Neural progenitor cell (in vitro differentiated cells): ENCODE data around the gene FAM118B. TPM values are rescaled to one million over a fixed set of nuclear protein-coding genes. Genes with fewer than 3 reads are reported as not detected.

Source experiments
- DNase-seq: peaks from one replicate; pipeline ENCODE4 v3.0.0-alpha.2; 2016; ENCODE audit warnings: low spot score
- H2AFZ ChIP-seq: fragments of 200-600 bp; sonication (generic); replicated peaks from 2 replicates; pipeline ENCODE4 v1.6.1; 2016; ENCODE audit warnings: antibody characterized with exemption
- H3F3A ChIP-seq: fragments of 200-600 bp; sonication (generic); 2 replicates; pipeline ENCODE4 v1.6.1; 2016; ENCODE audit warnings: antibody characterized with exemption, low read depth
- H3K27ac ChIP-seq: fragments of 200-600 bp; sonication (generic); 2 replicates; pipeline ENCODE4 v1.5.1; 2016; ENCODE audit warnings: mild to moderate bottlenecking
- H3K27me3 ChIP-seq: fragments of 200-600 bp; sonication (generic); 2 replicates; pipeline ENCODE4 v1.6.1; 2016; ENCODE audit warnings: mild to moderate bottlenecking, moderate library complexity
- H3K36me3 ChIP-seq: fragments of 200-600 bp; sonication (generic); 2 replicates; pipeline ENCODE4 v1.5.1; 2016
- H3K4me1 ChIP-seq: fragments of 200-600 bp; sonication (generic); 2 replicates; pipeline ENCODE4 v1.6.1; 2016; ENCODE audit warnings: mixed run types
- H3K4me2 ChIP-seq: fragments of 200-600 bp; sonication (generic); 2 replicates; pipeline ENCODE4 v1.6.1; 2016
- H3K4me3 ChIP-seq: fragments of 200-600 bp; sonication (generic); 2 replicates; pipeline ENCODE4 v1.5.1; 2016
- H3K79me2 ChIP-seq: fragments of 200-600 bp; sonication (generic); 2 replicates; pipeline ENCODE4 v1.6.1; 2016; ENCODE audit warnings: low read depth
- H3K9ac ChIP-seq: fragments of 200-600 bp; sonication (generic); 2 replicates; pipeline ENCODE4 v1.6.1; 2016
- H3K9me3 ChIP-seq: fragments of 200-600 bp; sonication (generic); 2 replicates; pipeline ENCODE4 v1.5.1; 2016; ENCODE audit warnings: low read depth
- H4K20me1 ChIP-seq: fragments of 200-600 bp; sonication (generic); 2 replicates; pipeline ENCODE4 v1.6.1; 2016; ENCODE audit warnings: low read depth
- H3K27ac Mint-ChIP-seq: 3 replicates; pipeline ENCODE4 v1.8.0; 2021; ENCODE audit warnings: mixed read lengths
- H3K27me3 Mint-ChIP-seq: 2 replicates; pipeline ENCODE4 v1.8.0; 2022; ENCODE audit warnings: low read depth, mild to moderate bottlenecking, inconsistent platforms, moderate library complexity, mixed read lengths; ENCODE audit not compliant: insufficient read depth
- H3K36me3 Mint-ChIP-seq: 3 replicates; pipeline ENCODE4 v1.8.0; 2021; ENCODE audit warnings: mixed read lengths
- H3K4me1 Mint-ChIP-seq: 3 replicates; pipeline ENCODE4 v1.8.0; 2021; ENCODE audit warnings: mixed read lengths
- H3K4me3 Mint-ChIP-seq: 3 replicates; pipeline ENCODE4 v1.8.0; 2021; ENCODE audit warnings: mild to moderate bottlenecking, moderate library complexity, mixed read lengths
- H3K9me3 Mint-ChIP-seq: 3 replicates; pipeline ENCODE4 v1.8.0; 2020; ENCODE audit warnings: mixed read lengths
- EZH2 ChIP-seq: fragments of 200-600 bp; sonication (generic); IDR thresholded peaks from 2 replicates; pipeline ENCODE4 v1.6.1; 2017; ENCODE audit warnings: antibody characterized with exemption, mild to moderate bottlenecking, moderate library complexity
- EZH2phosphoT487 ChIP-seq: fragments of 200-600 bp; sonication (generic); IDR thresholded peaks from 2 replicates; pipeline ENCODE4 v1.6.1; 2017; ENCODE audit warnings: antibody characterized with exemption
- small RNA-seq: library from RNA; depleted of rRNA; stranded (forward); fragments of <200 nt; gene quantifications from one replicate; pipeline ENCODE3, GENCODE V24; 2015
- total RNA-seq: library from RNA; depleted of rRNA; stranded (reverse); fragments of >200 nt; gene quantifications from 2 replicates; pipeline ENCODE4 v1.2.3, GENCODE V29; 2015; ENCODE audit warnings: low replicate concordance
- TF ChIP-seq, protein P1 (sequence below): fragments of 200-600 bp; sonication (generic); IDR thresholded peaks from 2 replicates; pipeline ENCODE4 v1.5.1; 2017; ENCODE audit warnings: antibody characterized with exemption, mild to moderate bottlenecking

FAM118B gene
- total RNA-seq, 1 donor from 2014 or later = 43.2 TPM

DNA sequence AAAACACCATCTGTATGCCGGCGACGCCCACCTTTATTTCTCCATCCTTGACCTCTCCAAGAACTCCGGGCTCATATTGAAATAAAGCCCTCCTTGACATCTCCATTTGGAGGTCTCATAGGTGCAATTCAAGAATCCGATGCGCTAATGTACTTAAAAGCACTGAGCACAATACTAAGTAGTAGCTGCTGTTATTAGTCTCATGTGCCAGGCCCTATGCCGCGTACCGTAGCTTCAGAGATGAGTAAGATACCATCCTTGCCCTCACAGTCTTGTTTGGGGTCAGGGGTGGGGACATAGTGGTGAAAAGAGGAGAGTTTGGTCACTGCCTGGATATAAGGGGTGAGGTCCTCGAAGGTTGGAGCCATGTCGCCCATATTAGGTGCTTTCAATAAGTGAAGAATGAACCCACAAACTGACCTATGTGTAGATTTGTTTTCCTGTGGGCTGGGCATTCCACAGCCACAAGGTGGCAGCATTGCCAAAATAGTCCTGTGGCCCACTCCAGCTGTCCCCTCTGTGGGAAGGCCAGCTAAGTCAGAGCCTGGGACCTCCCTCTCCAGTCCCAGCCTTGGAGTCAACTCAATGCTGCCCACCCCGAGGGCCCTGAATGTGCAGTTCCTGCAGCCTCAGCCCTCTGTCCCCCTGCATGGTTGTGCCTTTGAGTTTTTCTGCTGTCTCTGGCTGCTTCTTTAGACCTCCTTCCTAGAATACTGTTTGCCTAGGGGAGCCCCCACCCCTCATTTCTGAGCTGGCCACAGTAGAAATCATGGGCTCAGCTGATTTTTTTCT lies 98.8 kb downstream of the FAM118B start:
- Histone ChIP-seq H3K9me3 (no peaks in the 10 kb centered on the region), H3K4me3 (no peak overlapping the region), H4K20me1 (no peaks in the 10 kb centered on the region), H3K4me2 (no peak overlapping the region), H3K27me3 (no peaks in the 10 kb centered on the region), H3F3A (no peaks in the 10 kb centered on the region), H3K4me1 (no peaks in the 10 kb centered on the region), H3K36me3 (no peaks in the 10 kb centered on the region), H3K27ac (no peak overlapping the region), H3K9ac (no peak overlapping the region), H2AFZ (no peak overlapping the region), H3K79me2 (no peaks in the 10 kb centered on the region)
- Mint-ChIP-seq H3K4me1 (peaks cover 9% of the 10 kb centered on the region), H3K36me3 (peaks cover 6% of the 10 kb centered on the region), H3K27ac (no peak overlapping the region), H3K27me3 (peaks cover 4% of the 10 kb centered on the region), H3K4me3 (no peak overlapping the region), H3K9me3 (peaks cover 2% of the 10 kb centered on the region)
- peak; percentile 88 for DNase-seq
- TF ChIP-seq, protein P1, sequence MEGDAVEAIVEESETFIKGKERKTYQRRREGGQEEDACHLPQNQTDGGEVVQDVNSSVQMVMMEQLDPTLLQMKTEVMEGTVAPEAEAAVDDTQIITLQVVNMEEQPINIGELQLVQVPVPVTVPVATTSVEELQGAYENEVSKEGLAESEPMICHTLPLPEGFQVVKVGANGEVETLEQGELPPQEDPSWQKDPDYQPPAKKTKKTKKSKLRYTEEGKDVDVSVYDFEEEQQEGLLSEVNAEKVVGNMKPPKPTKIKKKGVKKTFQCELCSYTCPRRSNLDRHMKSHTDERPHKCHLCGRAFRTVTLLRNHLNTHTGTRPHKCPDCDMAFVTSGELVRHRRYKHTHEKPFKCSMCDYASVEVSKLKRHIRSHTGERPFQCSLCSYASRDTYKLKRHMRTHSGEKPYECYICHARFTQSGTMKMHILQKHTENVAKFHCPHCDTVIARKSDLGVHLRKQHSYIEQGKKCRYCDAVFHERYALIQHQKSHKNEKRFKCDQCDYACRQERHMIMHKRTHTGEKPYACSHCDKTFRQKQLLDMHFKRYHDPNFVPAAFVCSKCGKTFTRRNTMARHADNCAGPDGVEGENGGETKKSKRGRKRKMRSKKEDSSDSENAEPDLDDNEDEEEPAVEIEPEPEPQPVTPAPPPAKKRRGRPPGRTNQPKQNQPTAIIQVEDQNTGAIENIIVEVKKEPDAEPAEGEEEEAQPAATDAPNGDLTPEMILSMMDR = peak; percentile 85
- TF ChIP-seq EZH2 = no peak

DNA sequence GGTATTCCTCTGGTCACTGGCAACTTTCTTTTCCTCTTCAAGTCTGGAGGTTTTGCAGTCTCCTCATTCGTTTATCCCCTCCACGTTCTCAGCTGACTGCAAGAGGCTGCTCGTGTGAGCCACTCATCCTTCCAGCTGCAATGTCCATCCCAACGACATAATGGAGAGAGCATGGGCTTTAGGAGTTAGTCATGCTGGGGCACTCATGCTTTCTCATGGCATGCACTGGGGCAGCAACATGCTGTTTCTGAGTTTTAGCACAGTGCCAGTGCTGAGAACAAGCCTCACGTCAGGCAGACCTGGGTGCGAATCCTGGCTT lies 99.4 kb downstream of the FAM118B start:
- H3K27ac ChIP-seq = no peak overlapping the region
- H3K9me3 Mint-ChIP-seq = no peaks in the 10 kb centered on the region
- H3K79me2 ChIP-seq = no peaks in the 10 kb centered on the region
- H2AFZ ChIP-seq = no peak overlapping the region
- H3K4me3 ChIP-seq = no peak overlapping the region
- H3K4me3 Mint-ChIP-seq = no peak overlapping the region
- H3K9me3 ChIP-seq = no peaks in the 10 kb centered on the region
- no peaks in the 10 kb centered on the region for H4K20me1 ChIP-seq
- H3K36me3 Mint-ChIP-seq = peaks cover 5% of the 10 kb centered on the region
- H3F3A ChIP-seq = no peaks in the 10 kb centered on the region
- TF ChIP-seq, protein P1 = no peak
- no peak for TF ChIP-seq EZH2phosphoT487
- no peak for TF ChIP-seq EZH2
- no peak overlapping the region for H3K4me2 ChIP-seq
- no peaks in the 10 kb centered on the region for H3K36me3 ChIP-seq
- DNase-seq = no peak
- H3K27me3 Mint-ChIP-seq = peaks cover 2% of the 10 kb centered on the region
- H3K27me3 ChIP-seq = no peaks in the 10 kb centered on the region
- H3K4me1 ChIP-seq = no peaks in the 10 kb centered on the region
- H3K27ac Mint-ChIP-seq = no peak overlapping the region
- peaks cover 5% of the 10 kb centered on the region for H3K4me1 Mint-ChIP-seq
- H3K9ac ChIP-seq = no peak overlapping the region

DNA sequence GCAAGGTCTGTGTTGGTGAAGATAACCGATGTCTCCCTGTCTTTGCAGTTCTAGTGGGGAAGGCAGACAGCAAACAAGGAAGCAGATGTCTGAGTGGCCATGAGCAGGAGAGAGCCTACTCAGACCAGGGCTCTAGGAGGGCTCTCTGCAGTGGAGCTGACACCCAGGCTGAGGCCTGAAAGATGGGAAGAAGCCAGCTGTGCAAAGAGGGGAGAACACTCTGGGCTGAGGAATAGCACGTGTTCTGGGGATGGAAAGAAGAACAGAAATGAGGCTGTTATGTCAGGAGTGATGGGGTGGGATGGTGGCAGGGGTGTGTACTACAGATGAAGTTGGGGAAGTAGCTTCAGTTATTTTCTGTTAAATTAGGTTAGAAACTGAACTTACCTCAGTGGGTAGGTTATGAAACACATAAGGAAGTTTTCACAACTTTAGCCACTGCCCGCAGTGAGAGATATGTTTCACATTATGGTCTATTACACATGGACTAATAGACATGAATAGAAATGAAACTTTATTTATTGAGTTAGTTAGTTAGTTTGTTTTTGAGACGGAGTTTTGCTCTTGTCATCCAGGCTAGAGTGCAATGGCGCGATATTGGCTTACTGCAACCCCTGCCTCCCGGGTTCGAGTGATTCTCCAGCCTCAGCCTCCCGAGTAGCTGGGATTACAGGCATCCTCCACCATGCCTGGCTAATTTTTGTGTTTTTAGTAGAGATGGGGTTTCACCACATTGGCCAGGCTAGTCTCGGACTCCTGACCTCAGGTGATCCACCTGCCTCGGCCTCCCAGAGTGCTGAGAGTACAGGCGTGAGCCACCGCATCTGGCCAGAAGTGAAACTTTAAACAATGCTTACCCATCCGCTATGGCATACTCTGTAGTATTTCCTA lies 100.1 kb downstream of the FAM118B start:
- TF ChIP-seq, protein P1 = no peak
- TF ChIP-seq EZH2 (no peak), EZH2phosphoT487 (no peak)
- Histone ChIP-seq H3K27ac (no peak overlapping the region), H3K4me2 (no peak overlapping the region), H3F3A (no peaks in the 10 kb centered on the region), H3K9ac (no peak overlapping the region), H3K27me3 (no peaks in the 10 kb centered on the region), H3K9me3 (no peaks in the 10 kb centered on the region), H4K20me1 (no peaks in the 10 kb centered on the region), H3K79me2 (no peaks in the 10 kb centered on the region), H3K4me3 (no peak overlapping the region), H3K36me3 (no peaks in the 10 kb centered on the region), H3K4me1 (no peaks in the 10 kb centered on the region), H2AFZ (no peak overlapping the region)
- no peak overlapping the region for H3K27ac Mint-ChIP-seq
- H3K36me3 Mint-ChIP-seq = peaks cover 10% of the 10 kb centered on the region
- peaks cover 5% of the 10 kb centered on the region for H3K4me1 Mint-ChIP-seq
- peaks cover 2% of the 10 kb centered on the region for H3K27me3 Mint-ChIP-seq
- H3K9me3 Mint-ChIP-seq = peaks cover 4% of the 10 kb centered on the region
- DNase-seq = no peak
- no peak overlapping the region for H3K4me3 Mint-ChIP-seq

Small RNA genes lying within 50 kb of the gene (small RNA-seq; reads per million reads assigned to genes)
- gene AP001893.2 (not detected), gene RN7SL351P (not detected), gene RNU4-86P (not detected)

Other genes with a start within 250 kb of the FAM118B start
- 50.5 and 71.3 TPM in 2 replicates for gene CDON, start 148.9 kb upstream of the FAM118B start, total RNA-seq
- 46.7 and 47.1 TPM in 2 replicates for gene RPUSD4, start 132 bp upstream of the FAM118B start, total RNA-seq
- gene SRPRA, start 57.1 kb downstream of the FAM118B start, total RNA-seq = 40.0 and 58.1 TPM in 2 replicates
- gene FOXRED1, start 57.4 kb downstream of the FAM118B start, total RNA-seq = 25.8 and 50.5 TPM in 2 replicates
- gene TIRAP, start 71.3 kb downstream of the FAM118B start, total RNA-seq = 4.6 and 5.3 TPM in 2 replicates
- 18.6 and 20.7 TPM in 2 replicates for gene DCPS, start 92.3 kb downstream of the FAM118B start, total RNA-seq
- gene ST3GAL4, start 143.9 kb downstream of the FAM118B start, total RNA-seq = 13.0 and 17.9 TPM in 2 replicates